ENCODE data around the gene ESR1.

GRCh38 chr6:152062476-152062875 lies 255.0 kb downstream of the ESR1 start:
- TF ChIP-seq CTCF (IDR thresholded peaks at IDR 0.05) (no peak), EZH2phosphoT487 (IDR thresholded peaks at IDR 0.05) (no peak)
